Measurements from ENCODE around the gene SP5. TPM values are rescaled to one million over a fixed set of nuclear protein-coding genes. Genes with fewer than 3 reads are reported as not detected.

The SP5 gene
- total RNA-seq, 2 donors from 2014 or later: 1.2 to 3.5 TPM

- Histone ChIP-seq H3K27me3 (no peaks in the 10 kb centered on the region), H3K9me3 (no peaks in the 10 kb centered on the region), H3K27ac (no peak overlapping the region), H3K4me1 (no peaks in the 10 kb centered on the region), H3K4me3 (no peak overlapping the region), H3K36me3 (no peaks in the 10 kb centered on the region), H3K9ac (ENCODE audit: low read depth in 2 of 2, low read length in 2 of 2) (no peak overlapping the region)
- intact Hi-C loops (cut with DNase I): no loop called here
- no peak for DNase-seq
- no peak for TF ChIP-seq CTCF (IDR thresholded peaks at IDR 0.05)
These were observed 21.5 kb downstream of the SP5 start for GRCh38 chr2:170736628-170737027.

GRCh38 chr2:170737406-170737805 lies 22.3 kb downstream of the SP5 start:
- intact Hi-C loops (cut with DNase I): no loop called here
- H3K4me1 ChIP-seq: no peaks in the 10 kb centered on the region
- TF ChIP-seq CTCF (IDR thresholded peaks at IDR 0.05): no peak
- no peaks in the 10 kb centered on the region for H3K9me3 ChIP-seq
- no peaks in the 10 kb centered on the region for H3K36me3 ChIP-seq
- H3K4me3 ChIP-seq: no peak overlapping the region
- no peak for DNase-seq
- H3K27ac ChIP-seq: no peak overlapping the region
- H3K9ac ChIP-seq (ENCODE audit: low read depth in 2 of 2, low read length in 2 of 2): no peak overlapping the region
- H3K27me3 ChIP-seq: no peaks in the 10 kb centered on the region

- no peak overlapping the region for H3K27ac ChIP-seq
- no peak overlapping the region for H3K4me3 ChIP-seq
- TF ChIP-seq CTCF (IDR thresholded peaks at IDR 0.05): no peak
- H3K36me3 ChIP-seq: no peaks in the 10 kb centered on the region
- no peaks in the 10 kb centered on the region for H3K4me1 ChIP-seq
- H3K9ac ChIP-seq (ENCODE audit: low read depth in 2 of 2, low read length in 2 of 2): no peak overlapping the region
- DNase-seq: no peak
- H3K9me3 ChIP-seq: no peaks in the 10 kb centered on the region
- intact Hi-C loops (cut with DNase I): no loop called here
- H3K27me3 ChIP-seq: no peaks in the 10 kb centered on the region
These were observed 22.7 kb downstream of the SP5 start for GRCh38 chr2:170737821-170738220.

GRCh38 chr2:170739048-170739447 lies 23.9 kb downstream of the SP5 start:
- no peak for DNase-seq
- no peak overlapping the region for H3K27ac ChIP-seq

GRCh38 chr2:170739507-170740046 lies 24.4 kb downstream of the SP5 start:
- H3K9ac ChIP-seq (ENCODE audit: low read depth in 2 of 2, low read length in 2 of 2): no peak overlapping the region
- no peaks in the 10 kb centered on the region for H3K27me3 ChIP-seq
- intact Hi-C loops (cut with DNase I): no loop called here
- no peak overlapping the region for H3K4me3 ChIP-seq
- H3K9me3 ChIP-seq: no peaks in the 10 kb centered on the region
- no peak for TF ChIP-seq CTCF (IDR thresholded peaks at IDR 0.05)
- H3K36me3 ChIP-seq: no peaks in the 10 kb centered on the region
- no peak overlapping the region for H3K27ac ChIP-seq
- no peak for DNase-seq
- H3K4me1 ChIP-seq: no peaks in the 10 kb centered on the region

More at GRCh38 chr2:170739048-170739447, 23.9 kb downstream of the SP5 start:
- Histone ChIP-seq H3K9me3 (no peaks in the 10 kb centered on the region), H3K4me3 (no peak overlapping the region), H3K9ac (ENCODE audit: low read depth in 2 of 2, low read length in 2 of 2) (no peak overlapping the region), H3K36me3 (no peaks in the 10 kb centered on the region), H3K27me3 (no peaks in the 10 kb centered on the region), H3K4me1 (no peaks in the 10 kb centered on the region)
- intact Hi-C loops (cut with DNase I): no loop called here
- no peak for TF ChIP-seq CTCF (IDR thresholded peaks at IDR 0.05)

Measured in colonic mucosa (tissue), 4 donors.